Activated T-helper 1 cell treated with anti-CD3 and anti-CD28 coated beads, Interleukin-12 subunit alpha, Interleukin-12 subunit beta, Interleukin-2, Interleukin-4 antibody, amounts not matched to agents 30 ng/mL and 10 ng/mL and 1 ng/mL, durations not matched to agents 14 hours and 24 hours and 36 hours (primary cell): ENCODE measurements around the gene ETDC. TPM values are rescaled to one million over a fixed set of nuclear protein-coding genes. Genes with fewer than 3 reads are reported as not detected.
A peak's percentile ranks its signal among the peaks of the same experiment; 100 is the strongest.
"Not testable (repeated sequence)": the region's sequence is repeated elsewhere in the genome, so short reads cannot be mapped to it uniquely, and the experiment has no call there.

ENCODE experiments used
- DNase-seq: peaks from one replicate; pipeline ENCODE4 v3.0.0; 2021; ENCODE audit warnings: low spot score
- H3K27ac Mint-ChIP-seq: one replicate; pipeline ENCODE4 v1.8.0; 2021; ENCODE audit warnings: mild to moderate bottlenecking, mixed read lengths
- H3K27me3 Mint-ChIP-seq: one replicate; pipeline ENCODE4 v1.8.0; 2022; ENCODE audit warnings: mild to moderate bottlenecking, moderate library complexity, mixed read lengths; ENCODE audit not compliant: insufficient read depth
- H3K36me3 Mint-ChIP-seq: one replicate; pipeline ENCODE4 v1.8.0; 2021; ENCODE audit warnings: low read depth, mixed read lengths
- H3K4me1 Mint-ChIP-seq: one replicate; pipeline ENCODE4 v1.8.0; 2021; ENCODE audit warnings: low read depth, mixed read lengths
- H3K4me3 Mint-ChIP-seq: one replicate; pipeline ENCODE4 v1.8.0; 2021; ENCODE audit warnings: mild to moderate bottlenecking, moderate library complexity, mixed read lengths
- H3K9me3 Mint-ChIP-seq: one replicate; pipeline ENCODE4 v1.8.0; 2021; ENCODE audit warnings: mixed read lengths
- intact Hi-C: fragments of 100-400 bp; cut with micrococcal nuclease; formaldehyde crosslinking; loops from one replicate; pipeline ENCODE4 v1.15.1; 2024
- total RNA-seq: library from RNA; stranded (reverse); gene quantifications from 2 replicates; pipeline ENCODE4 v1.2.3, GENCODE V29; 2022

ETDC gene
- total RNA-seq: not detected in 2 replicates

- Mint-ChIP-seq H3K36me3 (peaks cover 2% of the 10 kb centered on the region), H3K27ac (no peak within 1 kb of the TSS)
Measured at GRCh38 chrX:135309430-135309923, at the start of gene ETDC. Gene ETDC, plus strand, starts transcription at chrX:135309480. Its CDS starts 0 bp downstream, at chrX:135309480.

GRCh38 chrX:135260976-135261375 lies 48.3 kb upstream of the ETDC start:
- H3K36me3 Mint-ChIP-seq, H3K4me1 Mint-ChIP-seq, DNase-seq, H3K27me3 Mint-ChIP-seq, intact Hi-C loops, H3K27ac Mint-ChIP-seq, H3K4me3 Mint-ChIP-seq: not testable (repeated sequence)
- H3K9me3 Mint-ChIP-seq: peaks cover 26% of the 10 kb centered on the region

More at GRCh38 chrX:135309430-135309923, at the start of gene ETDC:
- Mint-ChIP-seq H3K4me3 (no peak within 1 kb of the TSS), H3K27me3 (no peaks in the 10 kb centered on the region), H3K4me1 (no peaks in the 10 kb centered on the region), H3K9me3 (peaks cover 28% of the 10 kb centered on the region)
- DNase-seq: no peak
- intact Hi-C loops: no loop called here

DNA sequence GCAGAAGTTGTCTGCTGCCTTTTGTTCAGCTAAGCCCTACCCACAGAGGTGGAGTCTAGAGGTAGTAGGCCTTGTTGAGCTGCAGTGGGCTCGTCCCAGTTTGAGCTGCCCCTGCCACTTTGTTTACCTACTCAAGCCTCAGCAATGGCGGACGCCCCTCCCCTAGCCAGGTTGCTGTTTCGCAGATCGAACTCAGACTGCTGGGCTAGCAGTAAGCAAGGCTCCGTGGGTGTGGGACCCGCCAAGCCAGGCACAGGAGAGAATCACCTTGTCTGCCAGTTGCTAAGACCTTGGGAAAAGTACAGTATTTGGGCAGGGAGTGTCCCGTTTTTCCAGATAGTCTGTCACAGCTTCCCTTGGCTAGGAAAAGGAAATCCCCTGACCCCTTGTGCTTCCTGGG lies 45.9 kb upstream of the ETDC start:
- DNase-seq, H3K4me1 Mint-ChIP-seq, H3K27ac Mint-ChIP-seq, H3K36me3 Mint-ChIP-seq, intact Hi-C loops, H3K27me3 Mint-ChIP-seq, H3K4me3 Mint-ChIP-seq: not testable (repeated sequence)
- H3K9me3 Mint-ChIP-seq: peaks cover 29% of the 10 kb centered on the region

DNA sequence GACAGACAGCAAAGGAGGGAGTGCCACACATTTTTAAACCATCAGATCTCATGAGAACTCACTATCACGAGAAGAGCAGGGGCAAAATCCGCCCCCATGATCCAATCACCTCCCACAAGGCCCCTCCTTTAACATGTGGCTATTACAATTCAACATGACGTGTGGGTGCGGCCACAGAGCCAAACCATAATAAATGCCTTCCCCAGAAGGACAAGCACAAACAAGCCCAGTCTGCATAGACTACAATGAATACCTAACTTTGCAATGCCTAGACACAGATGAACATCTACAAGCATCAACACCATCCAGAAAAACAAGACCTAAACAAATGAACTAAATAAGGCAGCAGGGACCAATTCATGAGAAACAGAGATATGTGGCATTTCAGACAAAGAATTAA lies 45.1 kb upstream of the ETDC start:
- no peak overlapping the region for H3K27ac Mint-ChIP-seq
- H3K36me3 Mint-ChIP-seq: no peaks in the 10 kb centered on the region
- peaks cover 29% of the 10 kb centered on the region for H3K9me3 Mint-ChIP-seq
- no peak overlapping the region for H3K4me3 Mint-ChIP-seq
- H3K4me1 Mint-ChIP-seq: no peaks in the 10 kb centered on the region
- no peak for DNase-seq
- H3K27me3 Mint-ChIP-seq: peaks cover 4% of the 10 kb centered on the region
- intact Hi-C loops: no loop called here

- Mint-ChIP-seq H3K27ac (no peak overlapping the region), H3K36me3 (peaks cover 4% of the 10 kb centered on the region), H3K27me3 (no peaks in the 10 kb centered on the region), H3K4me1 (no peaks in the 10 kb centered on the region), H3K4me3 (no peak overlapping the region), H3K9me3 (peaks cover 9% of the 10 kb centered on the region)
- no peak for DNase-seq
- intact Hi-C loops: no loop called here
Measured at GRCh38 chrX:135273162-135273561, 36.1 kb upstream of the ETDC start.

DNA sequence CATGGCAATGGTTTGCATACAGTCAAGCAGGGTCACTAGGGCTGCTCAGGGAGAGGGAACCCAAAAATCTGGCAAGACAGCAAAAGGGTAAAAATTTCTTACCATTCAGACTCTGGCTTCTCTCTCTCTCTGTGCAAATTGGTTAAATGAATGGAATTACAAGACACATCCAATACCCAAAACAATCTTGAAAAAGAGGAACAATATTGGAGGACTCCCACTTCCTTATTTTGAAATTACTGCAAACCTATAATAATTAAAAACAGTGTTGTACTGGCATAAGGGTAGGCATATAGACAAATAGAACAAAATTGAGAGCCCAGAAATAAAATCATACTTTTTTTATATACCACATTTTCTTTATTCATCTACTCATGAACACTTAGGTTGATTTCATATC lies 33.3 kb upstream of the ETDC start:
- intact Hi-C loops: no loop called here
- Mint-ChIP-seq H3K4me3 (no peak overlapping the region), H3K4me1 (no peaks in the 10 kb centered on the region), H3K36me3 (peaks cover 4% of the 10 kb centered on the region), H3K27ac (no peak overlapping the region), H3K9me3 (peaks cover 34% of the 10 kb centered on the region), H3K27me3 (no peaks in the 10 kb centered on the region)
- no peak for DNase-seq

DNA sequence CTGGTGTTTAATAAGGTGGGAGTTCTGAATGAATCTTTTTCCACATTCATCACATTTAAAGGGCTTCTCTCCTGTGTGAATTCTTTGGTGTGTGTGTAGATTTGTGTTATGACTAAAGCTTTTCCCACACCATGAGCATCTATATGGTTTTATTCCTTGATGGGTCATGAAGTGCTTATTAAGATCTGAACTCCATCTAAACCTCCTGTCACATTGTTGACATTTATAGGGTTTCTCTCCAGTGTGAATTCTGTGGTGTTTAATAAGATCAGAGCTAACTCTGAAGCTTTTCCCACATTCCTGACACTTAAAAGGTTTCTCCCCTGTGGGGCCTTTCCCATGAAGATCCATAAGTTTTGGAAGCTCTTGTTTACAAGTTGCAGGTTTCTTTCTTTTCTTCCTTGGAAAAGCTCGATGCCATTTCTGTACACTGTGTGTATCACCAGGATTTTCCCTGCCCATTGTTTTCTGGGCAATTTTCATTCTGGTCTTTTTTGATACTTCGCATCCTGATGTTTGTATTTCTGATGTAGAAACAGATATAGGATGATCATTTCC lies 21.9 kb upstream of the ETDC start:
- Mint-ChIP-seq H3K27ac (no peak overlapping the region), H3K36me3 (peaks cover 27% of the 10 kb centered on the region), H3K4me3 (no peak overlapping the region), H3K4me1 (no peaks in the 10 kb centered on the region), H3K9me3 (peaks cover 48% of the 10 kb centered on the region), H3K27me3 (no peaks in the 10 kb centered on the region)
- DNase-seq: no peak
- intact Hi-C loops: no loop called here

DNA sequence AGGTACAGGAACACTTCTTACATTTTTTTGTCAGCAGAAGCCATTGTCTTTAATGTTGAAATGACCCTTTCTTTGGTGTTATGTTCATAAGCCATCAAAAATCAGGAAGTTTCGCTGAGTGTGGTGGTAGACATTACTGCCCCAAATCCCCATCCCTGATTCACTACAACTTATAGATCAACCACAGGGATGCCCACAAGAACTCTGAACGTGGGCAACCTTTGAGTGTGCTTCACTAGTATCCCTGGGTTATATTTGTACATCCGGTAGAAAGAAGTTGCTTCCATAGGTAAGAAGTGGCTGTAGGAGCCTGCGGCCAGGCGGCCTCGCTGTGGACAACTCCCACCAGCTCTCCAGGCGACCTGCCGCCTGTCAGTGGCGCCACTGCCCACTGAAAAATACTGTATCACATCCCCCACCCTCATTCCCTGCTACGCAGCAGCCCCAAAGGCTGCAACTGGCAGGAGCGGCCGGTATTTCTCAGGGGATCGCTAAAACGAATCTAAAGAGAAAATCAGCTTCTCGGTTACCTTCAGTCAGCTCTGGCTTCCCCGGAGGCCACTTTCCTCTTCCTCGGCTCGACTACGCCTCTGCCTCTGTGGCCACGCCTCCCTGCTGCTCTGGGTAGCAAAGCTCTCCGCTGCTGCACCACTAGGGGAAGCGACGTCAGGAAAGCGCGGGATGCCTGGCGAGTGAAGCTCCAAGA lies 13.9 kb upstream of the ETDC start:
- Mint-ChIP-seq H3K4me1 (peaks cover 28% of the 10 kb centered on the region), H3K27ac (peak overlapping the region; percentile 58), H3K27me3 (no peaks in the 10 kb centered on the region), H3K36me3 (peaks cover 18% of the 10 kb centered on the region), H3K4me3 (peak overlapping the region; percentile 83), H3K9me3 (peaks cover 15% of the 10 kb centered on the region)
- peak; percentile 47 for DNase-seq
- intact Hi-C loops: no loop called here

GRCh38 chrX:135295944-135296305 lies 13.4 kb upstream of the ETDC start:
- peaks cover 28% of the 10 kb centered on the region for H3K4me1 Mint-ChIP-seq
- H3K27me3 Mint-ChIP-seq: no peaks in the 10 kb centered on the region
- peak overlapping the region; percentile 58 for H3K27ac Mint-ChIP-seq
- intact Hi-C loops: no loop called here
- peaks cover 14% of the 10 kb centered on the region for H3K36me3 Mint-ChIP-seq
- H3K4me3 Mint-ChIP-seq: peak overlapping the region; percentile 83
- H3K9me3 Mint-ChIP-seq: peaks cover 12% of the 10 kb centered on the region
- no peak for DNase-seq

DNA sequence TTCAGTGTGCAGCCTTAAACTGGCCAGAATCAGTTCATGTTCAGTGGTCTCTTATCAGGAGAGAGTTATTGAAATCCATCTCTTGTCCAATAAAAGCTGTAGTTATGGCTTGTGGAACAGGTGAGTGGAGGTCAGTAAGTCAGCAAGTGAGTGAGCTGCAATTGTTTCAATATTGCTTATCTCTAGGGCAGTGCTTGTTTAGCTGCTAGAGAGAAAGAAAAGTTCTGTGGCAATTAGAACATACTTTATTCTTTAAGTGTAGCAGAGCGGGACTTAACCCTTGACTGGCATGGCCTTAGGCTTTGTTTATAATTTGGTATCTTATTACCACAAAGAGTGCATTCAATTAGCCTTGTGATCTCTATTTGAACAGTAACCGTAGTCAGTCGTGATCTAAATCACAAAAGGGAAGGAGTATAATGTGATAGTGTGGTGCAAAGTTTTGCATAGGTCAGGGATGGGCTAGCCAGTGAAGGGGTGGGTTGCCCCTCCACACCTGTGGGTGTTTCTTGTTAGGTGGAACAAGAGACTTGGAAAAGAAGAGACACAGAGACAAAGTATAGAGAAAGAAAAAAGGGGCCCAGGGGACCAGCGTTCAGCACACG lies 6.9 kb upstream of the ETDC start:
- no peak overlapping the region for H3K4me3 Mint-ChIP-seq
- H3K27me3 Mint-ChIP-seq: no peaks in the 10 kb centered on the region
- peaks cover 3% of the 10 kb centered on the region for H3K36me3 Mint-ChIP-seq
- H3K9me3 Mint-ChIP-seq: peaks cover 4% of the 10 kb centered on the region
- H3K4me1 Mint-ChIP-seq: peaks cover 6% of the 10 kb centered on the region
- intact Hi-C loops: no loop called here
- DNase-seq: no peak
- H3K27ac Mint-ChIP-seq: no peak overlapping the region

DNA sequence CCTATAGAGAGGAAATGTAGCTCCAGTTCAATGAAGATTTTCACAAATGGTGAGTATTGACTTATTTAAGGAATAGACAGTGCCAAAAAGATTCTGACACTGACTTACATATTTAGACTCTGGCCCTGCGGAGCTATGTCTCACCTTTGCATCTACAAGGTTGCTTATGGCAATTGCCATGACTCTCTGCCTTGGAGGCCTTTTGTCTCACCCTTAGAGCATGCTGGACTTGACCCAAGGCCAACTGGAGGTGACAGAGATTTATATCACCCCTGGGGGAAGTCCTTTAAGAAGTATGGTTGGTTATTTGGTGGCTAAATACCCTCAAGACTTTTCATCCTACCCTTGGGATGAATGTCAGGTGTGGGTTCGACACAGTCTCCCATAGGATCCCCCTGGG lies 4.5 kb upstream of the ETDC start:
- Mint-ChIP-seq H3K4me1 (no peaks in the 10 kb centered on the region), H3K9me3 (no peaks in the 10 kb centered on the region), H3K27ac (no peak overlapping the region), H3K27me3 (no peaks in the 10 kb centered on the region), H3K4me3 (no peak overlapping the region), H3K36me3 (no peaks in the 10 kb centered on the region)
- DNase-seq: no peak
- intact Hi-C loops: no loop called here

DNA sequence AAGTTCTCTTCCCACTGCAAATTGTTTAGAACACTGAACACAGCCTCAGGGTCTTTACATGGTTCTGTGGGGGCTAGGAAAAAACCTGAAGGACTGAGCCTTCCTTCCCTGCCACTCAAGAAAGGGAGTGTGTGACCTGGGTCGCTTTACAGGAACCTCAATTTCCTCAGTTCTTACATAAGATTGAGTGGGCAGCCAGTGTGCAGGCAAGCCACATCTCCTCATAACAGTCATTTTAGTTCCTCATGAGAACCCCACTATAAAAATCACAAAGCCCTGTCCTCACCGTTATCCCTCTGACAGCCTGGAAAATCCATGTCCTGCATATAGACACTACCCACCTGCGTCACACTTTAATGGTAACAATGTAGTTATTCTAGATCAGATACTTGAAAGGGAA lies 2.1 kb upstream of the ETDC start:
- Mint-ChIP-seq H3K36me3 (peaks cover 2% of the 10 kb centered on the region), H3K27ac (no peak overlapping the region), H3K9me3 (peaks cover 7% of the 10 kb centered on the region), H3K4me3 (no peak overlapping the region), H3K27me3 (no peaks in the 10 kb centered on the region), H3K4me1 (no peaks in the 10 kb centered on the region)
- intact Hi-C loops: no loop called here
- no peak for DNase-seq

GRCh38 chrX:135308345-135308855 lies 880 bp upstream of the ETDC start:
- DNase-seq: no peak
- H3K27ac Mint-ChIP-seq: no peak overlapping the region
- peaks cover 2% of the 10 kb centered on the region for H3K36me3 Mint-ChIP-seq
- peaks cover 17% of the 10 kb centered on the region for H3K9me3 Mint-ChIP-seq
- no peaks in the 10 kb centered on the region for H3K27me3 Mint-ChIP-seq
- H3K4me3 Mint-ChIP-seq: no peak overlapping the region
- intact Hi-C loops: no loop called here
- H3K4me1 Mint-ChIP-seq: no peaks in the 10 kb centered on the region
